Smooth muscle cell (in vitro differentiated cells): ENCODE results near the gene CD59. TPM values are rescaled to one million over a fixed set of nuclear protein-coding genes. Genes with fewer than 3 reads are reported as not detected.
"Not testable (repeated sequence)": the region's sequence is repeated elsewhere in the genome, so short reads cannot be mapped to it uniquely, and the experiment has no call there.

Source experiments
- DNase-seq: peaks from one replicate; lab custom pipeline; 2025; ENCODE audit not compliant: unreplicated experiment; lab: John Stamatoyannopoulos, UW
- H2AFZ ChIP-seq: fragments of 200-600 bp; sonication (generic); 2 replicates; pipeline ENCODE4 v1.6.0; 2016; ENCODE audit warnings: antibody characterized with exemption, low read depth, mild to moderate bottlenecking
- H3F3A ChIP-seq: fragments of 200-600 bp; sonication (generic); 2 replicates; pipeline ENCODE4 v1.6.0; 2017; ENCODE audit warnings: antibody characterized with exemption, low read depth
- H3K27ac ChIP-seq: fragments of 200-600 bp; sonication (generic); 2 replicates; pipeline ENCODE4 v1.5.1; 2016; ENCODE audit warnings: low read depth, mild to moderate bottlenecking
- H3K27me3 ChIP-seq: fragments of 200-600 bp; sonication (generic); 2 replicates; pipeline ENCODE4 v1.6.1; 2016; ENCODE audit warnings: low read depth, mild to moderate bottlenecking
- H3K36me3 ChIP-seq: fragments of 200-600 bp; sonication (generic); 2 replicates; pipeline ENCODE4 v1.5.1; 2016; ENCODE audit warnings: low read depth
- H3K4me1 ChIP-seq: fragments of 200-600 bp; sonication (generic); 2 replicates; pipeline ENCODE4 v1.5.1; 2016; ENCODE audit warnings: low read depth
- H3K4me2 ChIP-seq: fragments of 200-600 bp; sonication (generic); 2 replicates; pipeline ENCODE4 v1.6.0; 2016; ENCODE audit warnings: mild to moderate bottlenecking
- H3K4me3 ChIP-seq: fragments of 200-600 bp; sonication (generic); 2 replicates; pipeline ENCODE4 v1.5.1; 2016; ENCODE audit warnings: mild to moderate bottlenecking
- H3K79me2 ChIP-seq: fragments of 200-600 bp; sonication (generic); 2 replicates; pipeline ENCODE4 v1.6.0; 2016; ENCODE audit warnings: low read depth, mild to moderate bottlenecking
- H3K9ac ChIP-seq: fragments of 200-600 bp; sonication (generic); 2 replicates; pipeline ENCODE4 v1.6.0; 2016; ENCODE audit warnings: low read depth
- H3K9me3 ChIP-seq: fragments of 200-600 bp; sonication (generic); replicated peaks from 2 replicates; pipeline ENCODE4 v1.5.1; 2016; ENCODE audit warnings: low read depth
- H4K20me1 ChIP-seq: fragments of 200-600 bp; sonication (generic); 2 replicates; pipeline ENCODE4 v1.6.0; 2016; ENCODE audit warnings: low read depth
- WGBS: methylation state at CpG from one replicate; pipeline ENCODE4 v1.1.7; 2016; ENCODE audit warnings: low lambda C conversion rate; 5-methylcytosine and 5-hydroxymethylcytosine counted together
- polyA plus RNA-seq: library from polyadenylated mRNA; unstranded; fragments of >200 nt; fragmentation: Nextera tagmentation; extraction: Ambion mirVana; gene quantifications from 2 replicates; pipeline ENCODE4 v1.2.1, GENCODE V29; 2016
- total RNA-seq: library from RNA; depleted of rRNA; stranded (reverse); fragments of >200 nt; gene quantifications from 2 replicates; pipeline ENCODE4 v1.2.3, GENCODE V29; 2014
- TF ChIP-seq, protein P1 (sequence below): fragments of 200-600 bp; sonication (generic); IDR thresholded peaks from 2 replicates; pipeline ENCODE4 v1.5.1; 2017; ENCODE audit warnings: borderline replicate concordance, mild to moderate bottlenecking, antibody characterized with exemption; ENCODE audit not compliant: insufficient read depth, poor library complexity, severe bottlenecking

The CD59 gene
- total and polyA plus RNA-seq, 2 experiments from 2014 or later, result 291 to 563 TPM

DNA sequence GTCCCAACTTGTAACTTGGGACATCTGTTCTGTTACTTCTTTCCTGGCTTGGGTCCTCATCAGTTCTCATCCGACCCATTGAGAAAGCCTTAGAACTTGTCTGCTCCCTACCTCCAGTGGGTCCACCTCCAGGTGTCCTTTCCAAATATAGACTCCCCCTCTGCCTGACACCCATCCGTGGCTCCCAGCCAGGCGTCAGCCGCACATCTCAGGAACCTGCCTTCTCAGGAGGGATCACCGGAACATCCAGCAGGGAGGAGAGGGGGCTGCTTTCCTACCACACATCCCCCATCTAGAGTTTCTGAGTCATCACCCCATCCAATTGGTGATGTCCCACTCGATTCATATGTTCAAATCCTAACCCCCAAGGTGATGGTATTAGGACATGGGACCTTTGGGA lies 72.1 kb downstream of the CD59 start:
- TF ChIP-seq, protein P1, sequence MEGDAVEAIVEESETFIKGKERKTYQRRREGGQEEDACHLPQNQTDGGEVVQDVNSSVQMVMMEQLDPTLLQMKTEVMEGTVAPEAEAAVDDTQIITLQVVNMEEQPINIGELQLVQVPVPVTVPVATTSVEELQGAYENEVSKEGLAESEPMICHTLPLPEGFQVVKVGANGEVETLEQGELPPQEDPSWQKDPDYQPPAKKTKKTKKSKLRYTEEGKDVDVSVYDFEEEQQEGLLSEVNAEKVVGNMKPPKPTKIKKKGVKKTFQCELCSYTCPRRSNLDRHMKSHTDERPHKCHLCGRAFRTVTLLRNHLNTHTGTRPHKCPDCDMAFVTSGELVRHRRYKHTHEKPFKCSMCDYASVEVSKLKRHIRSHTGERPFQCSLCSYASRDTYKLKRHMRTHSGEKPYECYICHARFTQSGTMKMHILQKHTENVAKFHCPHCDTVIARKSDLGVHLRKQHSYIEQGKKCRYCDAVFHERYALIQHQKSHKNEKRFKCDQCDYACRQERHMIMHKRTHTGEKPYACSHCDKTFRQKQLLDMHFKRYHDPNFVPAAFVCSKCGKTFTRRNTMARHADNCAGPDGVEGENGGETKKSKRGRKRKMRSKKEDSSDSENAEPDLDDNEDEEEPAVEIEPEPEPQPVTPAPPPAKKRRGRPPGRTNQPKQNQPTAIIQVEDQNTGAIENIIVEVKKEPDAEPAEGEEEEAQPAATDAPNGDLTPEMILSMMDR, result no peak
- Histone ChIP-seq H3K4me2 (no peak overlapping the region), H3K79me2 (no peaks in the 10 kb centered on the region), H3K27ac (no peak overlapping the region), H3K4me1 (no peaks in the 10 kb centered on the region), H3K9me3 (no peaks in the 10 kb centered on the region), H3K9ac (no peak overlapping the region), H3K4me3 (no peak overlapping the region), H3F3A (no peaks in the 10 kb centered on the region), H2AFZ (no peak overlapping the region), H4K20me1 (no peaks in the 10 kb centered on the region), H3K36me3 (no peaks in the 10 kb centered on the region), H3K27me3 (no peaks in the 10 kb centered on the region)
- 94% methylated on average over 6 of the region's 6 CpGs for WGBS
- DNase-seq, result no peak

DNA sequence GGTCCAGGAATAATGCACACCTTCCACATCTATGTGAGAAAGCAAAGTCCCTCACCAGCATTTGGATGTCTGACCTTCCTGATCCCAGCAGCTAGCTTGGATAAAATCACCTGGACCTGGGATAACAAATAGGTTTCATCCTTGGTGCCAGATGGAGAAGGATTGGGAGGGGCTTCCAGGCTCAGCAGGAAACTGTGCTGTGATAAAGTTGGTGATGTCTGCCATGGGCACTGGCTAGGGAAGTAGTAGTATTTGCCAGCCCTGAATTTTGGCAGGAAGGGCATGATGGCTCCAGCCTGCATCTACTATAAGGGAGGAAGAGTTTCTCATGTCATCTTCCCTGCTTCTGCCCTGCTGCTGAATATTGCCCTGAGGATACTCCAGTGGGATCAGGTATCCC lies 73.1 kb downstream of the CD59 start:
- no peak overlapping the region for H2AFZ ChIP-seq
- no peaks in the 10 kb centered on the region for H3F3A ChIP-seq
- no peaks in the 10 kb centered on the region for H4K20me1 ChIP-seq
- no peaks in the 10 kb centered on the region for H3K9me3 ChIP-seq
- H3K27ac ChIP-seq, result no peak overlapping the region
- no peaks in the 10 kb centered on the region for H3K27me3 ChIP-seq
- H3K9ac ChIP-seq, result no peak overlapping the region
- H3K4me1 ChIP-seq, result no peaks in the 10 kb centered on the region
- no peak for DNase-seq
- H3K4me2 ChIP-seq, result no peak overlapping the region
- H3K36me3 ChIP-seq, result no peaks in the 10 kb centered on the region
- H3K4me3 ChIP-seq, result no peak overlapping the region
- TF ChIP-seq, protein P1, result no peak
- no peaks in the 10 kb centered on the region for H3K79me2 ChIP-seq

DNA sequence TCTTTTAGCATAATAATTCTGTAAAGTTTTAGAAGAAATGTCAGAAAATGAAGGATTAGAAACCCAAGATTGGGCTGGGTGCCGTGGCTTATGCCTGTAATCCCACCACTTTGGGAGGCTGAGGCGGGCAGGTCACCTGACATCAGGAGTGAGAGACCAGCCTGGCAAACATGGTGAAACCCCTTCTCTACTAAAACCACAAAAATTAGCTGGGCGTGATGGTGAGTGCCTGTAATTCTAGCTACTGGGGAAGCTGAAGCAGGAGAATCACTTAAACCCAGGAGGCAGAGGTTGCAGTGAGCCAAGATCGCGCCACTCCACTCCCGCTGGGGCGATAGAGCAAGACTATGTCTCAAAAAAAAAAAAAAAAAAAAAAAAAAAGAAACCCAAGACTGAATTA lies 74.7 kb downstream of the CD59 start:
- H2AFZ ChIP-seq, H3K9me3 ChIP-seq, H3F3A ChIP-seq, H3K4me3 ChIP-seq, H3K79me2 ChIP-seq, H3K4me2 ChIP-seq, DNase-seq, H3K36me3 ChIP-seq, H3K27ac ChIP-seq, H3K9ac ChIP-seq, H3K4me1 ChIP-seq, H3K27me3 ChIP-seq, H4K20me1 ChIP-seq: not testable (repeated sequence)
- WGBS, result 88% methylated on average over 7 of the region's 7 CpGs

DNA sequence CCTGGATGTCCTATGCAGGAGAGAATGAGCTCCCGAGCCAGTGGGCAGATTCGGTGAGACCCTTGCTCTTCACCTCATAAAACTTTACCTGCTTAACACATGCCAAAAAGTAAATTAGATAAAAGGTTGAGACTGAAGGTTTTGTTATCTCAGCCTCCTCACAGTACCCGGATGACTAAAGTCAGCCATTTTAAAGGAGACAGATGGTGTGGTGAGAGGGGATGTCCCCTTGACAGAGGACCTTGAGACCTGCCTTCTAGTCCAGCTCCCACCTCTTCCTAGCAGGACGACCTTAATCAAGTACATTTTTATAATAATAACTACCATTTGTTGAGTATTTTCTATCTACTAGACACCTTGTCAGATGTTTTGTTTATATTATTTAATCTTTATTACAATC lies 75.3 kb downstream of the CD59 start:
- TF ChIP-seq, protein P1, result no peak
- H3K36me3 ChIP-seq, result no peaks in the 10 kb centered on the region
- H3F3A ChIP-seq, result no peaks in the 10 kb centered on the region
- no peaks in the 10 kb centered on the region for H3K4me1 ChIP-seq
- H3K27ac ChIP-seq, result no peak overlapping the region
- no peaks in the 10 kb centered on the region for H3K9me3 ChIP-seq
- H3K4me2 ChIP-seq, result no peak overlapping the region
- H4K20me1 ChIP-seq, result no peaks in the 10 kb centered on the region
- WGBS, result 93% methylated on average over 4 of the region's 4 CpGs
- no peak overlapping the region for H3K4me3 ChIP-seq
- H3K79me2 ChIP-seq, result no peaks in the 10 kb centered on the region
- H3K27me3 ChIP-seq, result no peaks in the 10 kb centered on the region
- no peak overlapping the region for H2AFZ ChIP-seq
- DNase-seq, result no peak
- H3K9ac ChIP-seq, result no peak overlapping the region
